Central memory CD8-positive, alpha-beta T cell (primary cell): ENCODE measurements around the gene TNFAIP8L2.

ENCODE experiments used
- ATAC-seq: fragments of 150-1000 bp; cut with Tn5 transposase; replicated peaks from 2 replicates; pipeline ENCODE4 v1.10.0; 2022; ENCODE audit warnings: mild to moderate bottlenecking, moderate FRiP score, moderate number of reproducible peaks; ENCODE audit not compliant: poor library complexity, severe bottlenecking; ENCODE audit errors: extremely low read depth
- DNase-seq, 2 donors: peaks; one replicate each; pipeline ENCODE4 v3.0.0; 2021; ENCODE audit warnings: low spot score in 2 of 2
- H3K27ac Mint-ChIP-seq: one replicate; pipeline ENCODE4 v1.8.0; 2022; ENCODE audit warnings: low read depth, mild to moderate bottlenecking, moderate library complexity, mixed read lengths
- H3K27me3 Mint-ChIP-seq: one replicate; pipeline ENCODE4 v1.8.0; 2022; ENCODE audit warnings: mixed read lengths
- H3K36me3 Mint-ChIP-seq: one replicate; pipeline ENCODE4 v1.8.0; 2022; ENCODE audit warnings: mild to moderate bottlenecking, moderate library complexity, mixed read lengths; ENCODE audit not compliant: insufficient read depth
- H3K4me1 Mint-ChIP-seq: one replicate; pipeline ENCODE4 v1.8.0; 2022; ENCODE audit warnings: mixed read lengths
- H3K4me3 Mint-ChIP-seq: one replicate; pipeline ENCODE4 v1.8.0; 2022; ENCODE audit warnings: mild to moderate bottlenecking, moderate library complexity, mixed read lengths
- H3K9me3 Mint-ChIP-seq: one replicate; pipeline ENCODE4 v1.8.0; 2022; ENCODE audit warnings: mixed read lengths

TNFAIP8L2 gene

GRCh38 chr1:151156515-151156819 is at the start of gene TNFAIP8L2:
Gene TNFAIP8L2 (plus strand): TSS chr1:151156649. CDS start chr1:151158698, 2,049 bp downstream.
- DNase-seq (peak; percentile 40 to 46), ATAC-seq (peak; percentile 90)
- Mint-ChIP-seq H3K27ac (peak within 1 kb of the TSS; percentile 91), H3K9me3 (no peaks in the 10 kb centered on the region), H3K27me3 (no peaks in the 10 kb centered on the region), H3K36me3 (peaks cover 13% of the 10 kb centered on the region), H3K4me3 (peak within 1 kb of the TSS; percentile 93), H3K4me1 (peaks cover 41% of the 10 kb centered on the region)

DNA sequence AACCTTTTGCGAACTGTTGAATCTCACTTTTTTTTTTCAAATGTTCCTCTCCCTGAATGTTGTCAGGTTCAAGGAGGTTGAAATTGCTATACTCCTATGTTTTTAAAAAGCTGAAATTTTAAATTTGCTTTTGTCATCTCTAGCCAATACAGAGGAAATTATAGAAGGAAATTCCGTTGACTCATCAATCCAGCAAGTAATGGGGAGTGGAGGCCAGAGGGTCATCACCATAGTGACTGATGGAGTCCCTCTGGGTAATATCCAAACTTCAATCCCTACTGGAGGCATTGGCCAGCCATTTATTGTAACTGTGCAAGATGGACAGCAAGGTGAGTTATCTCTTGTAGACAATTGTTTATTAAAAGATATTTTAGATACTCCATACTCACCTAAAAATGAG is 49.6 kb upstream of the TNFAIP8L2 start:
- no peaks in the 10 kb centered on the region for H3K4me1 Mint-ChIP-seq
- H3K27ac Mint-ChIP-seq = no peak overlapping the region
- no peak overlapping the region for H3K4me3 Mint-ChIP-seq
- DNase-seq (no peak), ATAC-seq (no peak)
- peaks cover 42% of the 10 kb centered on the region for H3K36me3 Mint-ChIP-seq
- no peaks in the 10 kb centered on the region for H3K9me3 Mint-ChIP-seq
- no peaks in the 10 kb centered on the region for H3K27me3 Mint-ChIP-seq

DNA sequence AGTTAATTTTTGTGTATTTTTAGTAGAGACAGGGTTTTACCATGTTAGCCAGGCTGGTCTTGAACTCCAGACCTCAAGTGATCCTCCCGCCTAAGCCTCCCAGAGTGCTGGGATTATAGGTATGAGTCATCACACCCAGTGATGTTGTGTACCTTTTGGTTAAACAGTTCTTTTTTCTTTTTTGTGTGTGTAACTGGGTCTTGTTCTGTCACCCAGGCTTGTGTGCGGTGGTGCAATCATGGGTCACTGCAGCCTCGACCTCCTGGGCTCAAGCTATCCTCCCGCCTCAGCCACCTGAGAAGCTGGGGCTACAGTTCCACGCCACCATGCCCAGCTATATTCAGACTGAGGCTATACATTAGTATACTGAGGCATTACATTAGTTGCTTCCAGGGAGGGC is 48.1 kb upstream of the TNFAIP8L2 start:
- no peaks in the 10 kb centered on the region for H3K9me3 Mint-ChIP-seq
- H3K27ac Mint-ChIP-seq = no peak overlapping the region
- no peak overlapping the region for H3K4me3 Mint-ChIP-seq
- H3K4me1 Mint-ChIP-seq = no peaks in the 10 kb centered on the region
- H3K36me3 Mint-ChIP-seq = peaks cover 47% of the 10 kb centered on the region
- no peak for ATAC-seq
- no peak for DNase-seq
- no peaks in the 10 kb centered on the region for H3K27me3 Mint-ChIP-seq

DNA sequence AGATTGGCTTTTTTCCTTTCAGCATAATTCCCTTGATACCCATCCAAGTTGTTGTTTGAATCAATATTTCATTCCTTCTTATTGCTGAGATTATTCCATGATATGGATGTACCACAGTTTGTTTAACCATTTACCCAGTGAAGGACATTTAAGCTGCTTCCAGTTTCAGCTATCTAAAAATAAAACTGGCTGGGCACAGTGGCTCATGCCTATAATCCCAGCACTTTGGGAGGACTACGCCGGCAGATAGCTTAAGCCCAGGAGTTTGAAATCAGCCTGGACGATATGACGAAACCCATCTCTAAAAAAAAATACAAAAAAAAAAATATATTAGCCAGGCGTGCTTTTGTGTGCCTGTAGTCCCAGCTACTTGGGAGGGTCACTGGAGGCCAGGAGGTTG is 42.6 kb upstream of the TNFAIP8L2 start:
- Mint-ChIP-seq H3K27me3 (no peaks in the 10 kb centered on the region), H3K9me3 (no peaks in the 10 kb centered on the region), H3K4me3 (no peak overlapping the region), H3K27ac (no peak overlapping the region), H3K36me3 (peaks cover 46% of the 10 kb centered on the region), H3K4me1 (no peaks in the 10 kb centered on the region)
- no peak for DNase-seq
- no peak for ATAC-seq

DNA sequence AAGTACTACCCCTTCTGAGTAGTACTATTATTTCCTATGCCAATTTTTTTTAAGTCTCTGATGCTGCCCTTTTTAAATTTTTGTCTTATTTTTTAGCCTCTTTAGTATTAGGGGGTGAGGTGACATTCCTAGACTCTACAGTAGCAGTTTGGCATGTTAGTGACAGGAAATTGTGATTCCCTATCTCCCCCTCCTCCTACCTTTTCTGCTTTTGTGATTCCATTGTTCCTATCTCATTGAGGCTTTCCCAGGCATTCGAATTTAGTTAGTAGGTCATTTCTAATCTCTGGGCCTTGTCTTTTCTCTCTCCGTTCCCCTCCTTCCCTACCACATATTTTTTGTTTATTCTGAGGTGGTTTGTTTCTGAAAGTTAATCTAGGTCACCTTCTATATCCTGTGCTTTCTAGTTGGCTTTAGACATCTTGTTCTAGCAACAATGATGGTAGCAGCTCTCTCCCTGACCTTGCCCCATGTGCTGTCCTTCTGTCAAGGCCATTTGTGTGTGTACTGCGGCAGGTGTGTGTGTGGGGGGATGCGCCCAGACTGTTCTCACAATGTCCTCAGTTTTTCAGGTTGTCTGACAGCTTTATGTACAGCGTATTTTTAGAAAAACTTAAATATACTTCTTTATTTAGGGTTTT is 31.6 kb upstream of the TNFAIP8L2 start:
- no peak for DNase-seq
- peaks cover 34% of the 10 kb centered on the region for H3K36me3 Mint-ChIP-seq
- ATAC-seq = no peak
- no peaks in the 10 kb centered on the region for H3K4me1 Mint-ChIP-seq
- no peaks in the 10 kb centered on the region for H3K27me3 Mint-ChIP-seq
- no peak overlapping the region for H3K4me3 Mint-ChIP-seq
- H3K9me3 Mint-ChIP-seq = no peaks in the 10 kb centered on the region
- H3K27ac Mint-ChIP-seq = no peak overlapping the region

DNA sequence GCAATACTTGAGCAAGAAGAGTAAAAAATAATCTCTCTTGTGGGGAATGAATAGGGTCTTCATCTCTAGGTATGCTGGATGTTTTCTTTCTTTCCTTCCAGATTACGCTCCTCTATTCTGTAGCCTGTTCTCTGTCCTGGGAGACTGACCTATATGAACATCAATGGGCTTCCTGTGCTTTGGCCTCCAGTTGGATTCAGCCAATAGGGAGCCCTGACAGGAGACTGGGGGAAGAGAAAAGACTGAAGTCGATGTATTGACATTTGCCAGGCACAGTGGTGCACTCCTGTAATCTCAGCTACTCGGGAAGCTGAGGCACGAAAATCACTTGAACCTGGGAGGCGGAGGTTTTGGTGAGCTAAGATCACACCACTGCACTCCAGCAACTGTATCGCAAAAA is 27.6 kb upstream of the TNFAIP8L2 start:
- no peaks in the 10 kb centered on the region for H3K9me3 Mint-ChIP-seq
- no peak overlapping the region for H3K4me3 Mint-ChIP-seq
- H3K27me3 Mint-ChIP-seq = no peaks in the 10 kb centered on the region
- no peak for ATAC-seq
- peaks cover 15% of the 10 kb centered on the region for H3K36me3 Mint-ChIP-seq
- no peaks in the 10 kb centered on the region for H3K4me1 Mint-ChIP-seq
- no peak for DNase-seq
- H3K27ac Mint-ChIP-seq = no peak overlapping the region

DNA sequence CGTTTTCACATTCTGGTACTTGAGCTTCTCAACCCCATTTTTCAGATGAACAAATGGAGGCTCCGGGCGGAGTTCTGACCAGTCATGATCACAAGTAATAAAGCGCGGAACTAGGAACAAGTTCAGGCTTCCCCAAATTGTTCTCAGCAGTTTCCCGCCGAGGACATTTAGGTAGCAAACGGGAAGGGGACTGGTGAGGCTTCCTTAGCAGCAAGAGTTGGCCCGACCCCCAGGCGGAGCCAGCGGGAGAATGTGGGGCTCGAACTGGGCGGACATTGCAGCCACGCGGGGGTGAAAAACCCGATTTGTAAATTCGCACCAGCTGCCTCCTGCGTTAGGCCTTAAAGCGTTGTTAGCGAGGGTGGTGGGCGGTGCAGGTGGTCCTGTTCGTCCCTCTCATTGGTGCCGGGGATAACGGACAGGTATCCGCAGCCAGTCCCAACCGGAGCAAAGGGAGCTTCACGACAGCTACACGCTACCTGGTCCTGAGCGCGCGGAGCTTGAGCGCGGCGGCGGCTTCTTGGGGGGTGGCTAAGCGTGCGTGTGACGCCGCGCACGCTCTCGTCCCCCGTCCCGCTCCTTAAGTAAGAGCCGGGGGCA is 25.4 kb upstream of the TNFAIP8L2 start:
- Mint-ChIP-seq H3K27me3 (no peaks in the 10 kb centered on the region), H3K4me3 (peak overlapping the region; percentile 36), H3K36me3 (peaks cover 6% of the 10 kb centered on the region), H3K4me1 (no peaks in the 10 kb centered on the region), H3K27ac (no peak overlapping the region), H3K9me3 (no peaks in the 10 kb centered on the region)
- peak; percentile 35 to 41 for DNase-seq
- peak; percentile 95 for ATAC-seq

DNA sequence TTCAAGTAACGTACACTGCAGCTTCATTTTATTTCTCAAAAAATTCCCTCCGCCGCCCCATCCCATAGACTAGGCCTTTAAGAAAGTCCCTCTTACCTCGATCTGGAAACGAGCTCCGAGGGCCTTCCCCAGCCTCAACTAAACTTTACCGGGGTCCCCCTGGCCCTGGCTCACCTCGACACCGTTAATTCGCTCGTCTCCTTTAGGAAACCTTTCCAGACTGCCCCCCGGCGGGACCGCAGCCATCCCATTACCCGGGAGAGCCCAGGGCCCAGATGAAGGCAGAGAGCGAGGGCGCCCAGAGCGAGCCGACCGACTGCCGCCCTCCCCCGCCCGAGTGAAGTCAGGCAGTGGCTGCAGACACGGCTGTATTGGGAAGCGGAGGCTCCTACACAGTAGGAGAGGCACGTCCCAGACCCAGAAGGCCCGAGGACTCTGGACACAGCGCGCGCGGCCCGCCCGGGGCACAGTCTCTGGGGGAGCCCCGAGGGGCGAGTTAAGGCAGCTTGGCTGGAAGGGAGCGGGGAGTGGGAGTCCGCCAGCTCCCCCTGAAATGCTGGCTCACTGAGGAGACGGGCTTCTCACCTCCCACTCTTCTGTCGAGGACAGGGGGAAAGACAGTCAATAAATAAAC is 24.6 kb upstream of the TNFAIP8L2 start:
- Mint-ChIP-seq H3K9me3 (no peaks in the 10 kb centered on the region), H3K36me3 (peaks cover 6% of the 10 kb centered on the region), H3K4me1 (no peaks in the 10 kb centered on the region), H3K27ac (no peak overlapping the region), H3K27me3 (no peaks in the 10 kb centered on the region), H3K4me3 (no peak overlapping the region)
- no peak for ATAC-seq
- no peak for DNase-seq

DNA sequence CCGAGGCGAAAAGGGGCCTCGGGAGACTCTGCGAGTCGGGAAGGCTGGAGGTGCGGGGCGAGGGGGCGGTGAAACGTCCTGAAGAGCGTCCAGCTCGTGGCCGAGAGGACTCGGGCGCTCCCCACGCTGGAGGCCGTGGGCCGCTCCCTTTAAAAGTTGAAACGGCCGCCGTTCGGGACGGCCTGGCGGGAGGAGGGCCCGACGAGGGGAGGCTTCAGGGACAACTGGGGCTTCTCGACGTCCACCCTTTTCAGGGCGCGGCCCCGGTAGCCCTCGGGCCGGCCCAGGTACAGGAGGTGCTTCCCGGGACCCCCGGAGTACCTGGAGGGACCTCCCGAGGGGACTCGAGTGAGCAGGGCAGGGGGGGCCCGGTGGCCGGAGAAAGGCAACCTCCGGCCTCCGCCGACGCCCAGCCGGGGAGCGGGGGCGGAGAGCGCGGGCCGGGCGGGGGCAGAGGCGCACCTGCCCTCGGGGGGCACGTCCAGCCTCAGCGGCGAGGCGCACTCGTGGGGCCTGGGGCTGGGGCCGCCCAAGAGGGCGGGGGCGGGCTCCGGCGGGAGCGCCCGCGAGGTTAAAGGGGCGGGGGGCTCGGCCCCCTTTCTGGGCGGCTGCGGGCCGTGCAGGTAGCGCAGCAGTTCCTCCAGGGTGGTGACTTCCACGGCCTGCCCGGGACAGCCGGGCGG is 24.0 kb upstream of the TNFAIP8L2 start:
- no peak overlapping the region for H3K4me3 Mint-ChIP-seq

GRCh38 chr1:151133018-151133806 is 23.2 kb upstream of the TNFAIP8L2 start:
- Mint-ChIP-seq H3K9me3 (no peaks in the 10 kb centered on the region), H3K36me3 (peaks cover 4% of the 10 kb centered on the region), H3K4me1 (no peaks in the 10 kb centered on the region), H3K27ac (no peak overlapping the region), H3K4me3 (no peak overlapping the region), H3K27me3 (no peaks in the 10 kb centered on the region)
- ATAC-seq = no peak
- no peak for DNase-seq

More for the DNA sequence above, 24.0 kb upstream of the TNFAIP8L2 start:
- DNase-seq (no peak), ATAC-seq (no peak)
- Mint-ChIP-seq H3K4me1 (no peaks in the 10 kb centered on the region), H3K27ac (no peak overlapping the region), H3K27me3 (no peaks in the 10 kb centered on the region), H3K9me3 (no peaks in the 10 kb centered on the region), H3K36me3 (peaks cover 4% of the 10 kb centered on the region)

DNA sequence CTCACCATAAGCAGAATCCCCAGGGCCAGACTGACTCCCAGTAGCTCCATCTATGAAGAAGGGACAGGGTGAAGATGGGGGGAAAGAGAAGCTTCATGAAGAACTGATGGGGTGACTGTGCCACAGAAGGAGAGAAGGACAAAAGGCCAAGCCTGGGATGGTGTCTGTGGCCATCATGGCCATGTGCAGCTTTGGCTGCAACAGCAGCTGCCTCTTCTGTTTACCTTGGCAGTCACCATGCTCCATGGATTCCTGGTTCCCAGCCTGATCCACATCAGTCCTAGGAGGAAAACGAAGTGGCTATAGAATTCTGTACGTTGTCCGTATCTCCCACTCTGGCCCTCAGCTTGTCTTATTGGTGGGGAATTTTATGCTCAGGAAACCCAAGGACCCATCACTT is 22.1 kb upstream of the TNFAIP8L2 start:
- Mint-ChIP-seq H3K9me3 (no peaks in the 10 kb centered on the region), H3K4me3 (no peak overlapping the region), H3K27ac (no peak overlapping the region), H3K27me3 (no peaks in the 10 kb centered on the region), H3K4me1 (no peaks in the 10 kb centered on the region), H3K36me3 (peaks cover under 1% of the 10 kb centered on the region)
- DNase-seq (no peak), ATAC-seq (no peak)

GRCh38 chr1:151134991-151135390 is 21.5 kb upstream of the TNFAIP8L2 start:
- Mint-ChIP-seq H3K27ac (no peak overlapping the region), H3K27me3 (no peaks in the 10 kb centered on the region), H3K4me3 (no peak overlapping the region), H3K9me3 (no peaks in the 10 kb centered on the region), H3K36me3 (no peaks in the 10 kb centered on the region), H3K4me1 (no peaks in the 10 kb centered on the region)
- ATAC-seq (no peak), DNase-seq (no peak)
